NCI-H2029 treated with DMSO at 0.1 percent for 48 hours (cell line): ENCODE results near the gene GMPPA.
A peak's percentile ranks its signal among the peaks of the same experiment; 100 is the strongest.

Experiments
- DNase-seq: peaks from one replicate; lab custom pipeline; 2025; lab: John Stamatoyannopoulos, UW

The GMPPA gene

DNA sequence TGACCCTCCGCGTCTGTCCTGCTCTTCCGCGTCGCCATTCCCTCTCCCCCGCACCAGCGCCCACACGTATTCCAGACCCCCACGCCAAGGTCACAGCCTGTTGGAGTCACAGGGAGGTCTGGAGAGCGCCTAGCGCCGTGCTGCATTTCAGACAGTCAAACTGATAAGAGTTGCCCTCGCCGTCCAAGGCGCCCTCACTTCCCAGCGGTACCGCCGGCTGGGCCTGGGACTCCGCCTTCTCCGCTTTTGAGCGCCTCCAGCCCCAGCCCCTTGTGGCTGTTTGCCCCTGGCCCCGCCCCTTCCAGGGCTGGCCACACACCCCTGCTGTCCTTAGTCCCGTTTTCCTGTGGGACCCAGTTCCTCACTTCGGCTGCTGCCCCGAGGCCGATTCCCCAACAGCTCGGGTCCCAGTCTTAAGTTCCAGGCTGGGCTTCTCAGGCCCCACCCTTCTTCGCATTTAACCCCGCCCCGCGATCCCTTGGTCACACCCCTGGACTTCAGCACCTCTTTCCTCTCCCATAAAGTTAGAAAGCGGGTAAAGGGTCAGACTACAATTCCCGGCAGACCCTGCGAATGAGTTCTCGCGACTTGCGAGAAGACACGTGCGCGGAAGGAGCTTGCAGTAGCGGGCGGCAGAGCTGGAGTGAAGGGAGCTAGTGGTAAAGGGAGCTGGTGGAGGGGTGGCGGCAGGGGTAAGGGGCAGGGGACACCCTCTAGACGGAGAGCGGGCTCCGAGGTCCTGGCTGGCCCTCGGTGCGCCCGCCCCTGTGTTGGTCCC, at the start of gene GMPPA:
GMPPA (plus strand) TSS at position 612 of the 778 bp plus-strand sequence. CDS start 1,085 bp downstream, outside the sequence.
- peak; percentile 79 for DNase-seq

DNA sequence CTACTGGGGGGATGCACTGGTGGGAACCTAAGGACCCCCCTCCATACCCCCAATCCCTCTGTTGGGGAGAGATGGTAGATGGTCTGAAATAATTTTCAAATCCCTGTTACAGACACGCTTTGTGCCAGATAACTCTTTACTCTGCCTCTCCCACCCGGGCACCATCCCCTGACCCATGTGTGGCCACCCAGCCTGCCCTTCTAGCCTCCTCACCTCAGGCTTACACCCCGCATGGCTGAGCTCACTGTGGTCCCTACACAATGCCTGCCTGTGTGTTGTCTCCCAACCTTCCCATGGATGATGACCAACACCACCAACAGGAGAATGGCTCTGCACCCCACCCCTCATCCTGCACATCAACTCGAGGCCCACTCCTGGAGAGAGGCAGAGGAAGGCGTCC, 49.1 kb upstream of the GMPPA start:
- DNase-seq = no peak

- DNase-seq = no peak
Measured at GRCh38 chr2:219451661-219452360, 46.9 kb upstream of the GMPPA start.

- DNase-seq = no peak
Measured at GRCh38 chr2:219452361-219453317, 46.1 kb upstream of the GMPPA start.

GRCh38 chr2:219453671-219454590, 44.8 kb upstream of the GMPPA start:
- peak; percentile 38 for DNase-seq

DNA sequence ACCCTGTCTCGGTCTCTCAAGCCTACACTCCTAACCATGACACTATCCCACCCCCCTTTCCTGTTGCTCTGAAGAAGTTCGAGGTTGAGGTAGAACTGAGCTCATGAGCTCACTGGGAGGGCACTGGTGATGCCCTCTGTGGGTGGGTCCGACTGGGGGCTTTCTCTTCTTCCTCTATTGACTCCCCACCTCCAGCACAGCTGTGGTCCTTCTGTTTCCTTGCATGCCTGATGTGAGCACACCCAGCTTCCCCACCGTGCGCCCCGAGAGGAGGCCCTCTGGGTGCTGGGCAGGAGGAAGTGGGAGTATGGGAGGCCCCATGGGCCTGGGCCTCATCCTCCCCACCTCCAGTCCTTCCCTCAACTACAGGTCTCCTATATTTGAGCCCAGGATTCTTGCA, 43.1 kb upstream of the GMPPA start:
- no peak for DNase-seq

- DNase-seq = no peak
Measured at GRCh38 chr2:219457784-219458369, 40.8 kb upstream of the GMPPA start.

GRCh38 chr2:219458996-219459395, 39.7 kb upstream of the GMPPA start:
- DNase-seq = no peak

GRCh38 chr2:219459460-219460311, 39.0 kb upstream of the GMPPA start:
- no peak for DNase-seq

DNA sequence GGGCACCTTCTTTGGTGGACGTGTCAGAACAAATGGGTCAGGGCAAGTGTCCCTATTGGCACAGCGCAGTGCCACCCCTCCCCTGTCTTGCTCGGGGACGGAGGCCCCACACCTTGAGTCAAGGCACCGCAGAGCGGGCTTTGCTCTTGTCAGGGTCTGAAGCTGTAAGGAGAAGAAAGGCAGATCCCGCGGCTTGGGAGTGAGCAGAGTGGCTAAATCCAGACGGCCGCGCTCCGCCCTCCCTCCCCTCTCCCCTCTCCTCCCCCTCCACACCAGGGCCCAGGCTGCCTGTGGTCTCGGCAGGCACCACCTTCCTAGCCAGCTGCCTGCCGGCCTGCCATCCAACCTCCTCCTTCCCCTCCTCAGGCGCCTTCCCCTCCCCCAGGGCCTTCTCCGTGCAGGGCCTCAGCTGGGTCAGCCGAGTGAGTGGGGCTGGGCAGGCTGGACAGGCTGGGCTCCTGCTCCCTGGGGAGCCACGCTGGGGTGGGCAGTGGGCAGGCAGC, 38.2 kb upstream of the GMPPA start:
- no peak for DNase-seq

DNA sequence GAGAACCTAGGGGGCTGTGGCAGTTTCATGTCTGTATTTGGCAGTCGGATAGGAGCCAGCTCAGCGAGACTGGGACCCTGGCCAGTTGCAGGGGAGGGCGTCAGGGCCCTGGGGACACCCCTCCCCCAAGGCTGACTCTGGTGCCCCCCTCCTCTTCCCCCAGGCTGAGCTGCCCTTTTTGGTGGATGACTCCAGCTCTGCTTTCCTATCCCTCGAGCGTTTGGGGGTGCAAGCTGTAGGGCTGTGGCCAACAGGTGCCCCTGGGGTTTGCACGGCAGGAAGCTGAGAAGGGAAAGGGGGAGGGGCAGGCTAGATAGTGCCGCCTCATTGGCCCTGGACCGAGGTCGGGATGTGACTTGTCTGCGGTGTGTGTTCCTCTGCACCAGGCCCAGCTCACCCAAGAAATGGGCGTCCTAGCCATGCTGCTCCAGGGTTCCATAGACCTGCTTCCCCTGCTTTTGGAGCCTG, 37.6 kb upstream of the GMPPA start:
- DNase-seq = no peak

- DNase-seq = no peak
Measured at GRCh38 chr2:219461669-219462068, 37.0 kb upstream of the GMPPA start.

DNA sequence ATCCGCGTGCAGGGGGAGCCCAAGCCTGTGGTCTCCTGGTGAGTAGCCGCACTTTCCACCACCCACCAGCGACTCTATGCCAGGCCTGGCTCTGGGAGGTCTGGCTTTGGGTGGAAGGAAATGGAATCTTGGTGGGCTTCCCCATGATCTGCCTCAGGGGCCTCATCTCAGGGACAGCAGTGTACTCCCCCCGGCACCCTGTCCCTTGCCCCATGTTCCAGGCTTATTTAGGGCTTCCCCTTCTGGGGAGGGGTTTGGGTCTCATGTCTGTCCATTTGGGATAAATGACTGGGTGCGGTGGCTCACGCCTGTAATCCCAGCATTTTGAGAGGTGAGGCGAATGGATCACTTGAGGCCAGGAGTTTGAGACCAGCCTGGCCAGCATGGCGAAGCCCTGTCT, 36.3 kb upstream of the GMPPA start:
- no peak for DNase-seq

DNA sequence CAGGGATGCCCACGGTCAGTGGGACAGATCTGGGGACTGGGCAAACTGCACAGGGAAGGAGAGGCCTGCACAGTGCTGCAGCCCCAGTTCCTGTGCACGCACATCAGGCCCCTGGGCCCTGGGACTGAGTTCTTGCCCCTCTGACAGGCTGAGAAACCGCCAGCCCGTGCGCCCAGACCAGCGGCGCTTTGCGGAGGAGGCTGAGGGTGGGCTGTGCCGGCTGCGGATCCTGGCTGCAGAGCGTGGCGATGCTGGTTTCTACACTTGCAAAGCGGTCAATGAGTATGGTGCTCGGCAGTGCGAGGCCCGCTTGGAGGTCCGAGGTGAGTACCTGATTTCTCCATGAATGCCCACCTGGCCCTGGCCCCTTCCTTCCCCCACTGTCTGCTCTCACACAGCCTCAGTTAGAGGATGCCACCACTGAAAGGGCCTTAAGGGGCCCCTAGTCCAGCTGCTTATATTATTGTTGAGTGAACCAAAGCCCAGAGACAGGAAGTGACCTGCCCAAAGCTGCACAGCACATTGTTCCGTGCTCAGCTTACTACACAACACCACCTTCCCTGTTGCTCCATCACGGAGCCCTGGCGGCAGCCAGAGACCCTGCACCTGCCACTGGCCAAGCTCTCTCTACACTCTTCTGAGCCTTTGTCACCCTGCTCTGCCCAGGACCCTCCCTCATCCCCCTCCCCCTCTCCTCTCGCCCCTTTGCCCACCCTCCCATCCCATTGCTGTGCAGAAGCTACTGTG, 34.2 kb upstream of the GMPPA start:
- no peak for DNase-seq

DNA sequence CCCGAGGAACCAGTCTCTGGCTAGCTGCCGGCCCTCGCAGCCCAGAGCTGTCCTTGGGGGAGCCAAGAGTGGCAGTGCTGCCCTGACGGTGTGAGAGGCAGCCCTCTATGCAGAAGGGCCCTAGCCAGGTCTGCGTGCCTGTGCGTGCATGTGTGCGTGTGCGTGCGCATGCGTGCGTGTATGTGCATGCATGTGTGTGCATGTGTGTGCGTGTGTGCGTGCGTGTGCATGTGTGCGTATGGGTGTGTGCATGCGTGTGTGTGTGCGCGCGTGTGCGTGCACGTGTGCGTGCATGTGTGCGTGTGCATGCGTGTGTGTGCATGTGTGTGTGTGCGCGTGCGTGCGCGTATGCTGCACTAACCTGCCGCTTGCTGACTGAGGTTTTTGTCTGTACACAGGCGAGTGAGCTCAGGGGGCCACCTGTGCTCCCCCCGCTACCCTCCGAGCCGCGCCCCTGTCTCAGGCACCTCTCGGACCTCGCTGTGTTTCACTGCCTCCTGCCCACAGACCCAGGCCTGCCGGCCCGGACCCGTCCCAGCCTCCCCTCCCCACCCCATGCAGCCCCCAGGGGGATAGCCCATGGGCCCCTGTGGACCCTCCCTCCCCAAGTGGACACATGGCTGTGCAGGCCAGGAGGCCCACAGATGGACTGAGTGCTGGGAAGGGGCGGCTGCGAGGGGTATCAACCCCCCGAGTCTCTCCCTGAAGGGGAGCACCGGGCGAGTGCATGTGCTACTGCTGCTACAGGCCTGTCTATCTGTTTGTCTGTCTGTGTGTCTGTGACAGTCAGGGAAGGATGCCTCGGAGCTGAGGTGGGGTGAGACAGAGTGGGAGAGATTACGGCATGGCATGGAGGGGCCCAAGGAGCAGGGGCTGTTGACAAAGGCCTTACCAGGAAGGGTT, 32.8 kb upstream of the GMPPA start:
- no peak for DNase-seq

DNA sequence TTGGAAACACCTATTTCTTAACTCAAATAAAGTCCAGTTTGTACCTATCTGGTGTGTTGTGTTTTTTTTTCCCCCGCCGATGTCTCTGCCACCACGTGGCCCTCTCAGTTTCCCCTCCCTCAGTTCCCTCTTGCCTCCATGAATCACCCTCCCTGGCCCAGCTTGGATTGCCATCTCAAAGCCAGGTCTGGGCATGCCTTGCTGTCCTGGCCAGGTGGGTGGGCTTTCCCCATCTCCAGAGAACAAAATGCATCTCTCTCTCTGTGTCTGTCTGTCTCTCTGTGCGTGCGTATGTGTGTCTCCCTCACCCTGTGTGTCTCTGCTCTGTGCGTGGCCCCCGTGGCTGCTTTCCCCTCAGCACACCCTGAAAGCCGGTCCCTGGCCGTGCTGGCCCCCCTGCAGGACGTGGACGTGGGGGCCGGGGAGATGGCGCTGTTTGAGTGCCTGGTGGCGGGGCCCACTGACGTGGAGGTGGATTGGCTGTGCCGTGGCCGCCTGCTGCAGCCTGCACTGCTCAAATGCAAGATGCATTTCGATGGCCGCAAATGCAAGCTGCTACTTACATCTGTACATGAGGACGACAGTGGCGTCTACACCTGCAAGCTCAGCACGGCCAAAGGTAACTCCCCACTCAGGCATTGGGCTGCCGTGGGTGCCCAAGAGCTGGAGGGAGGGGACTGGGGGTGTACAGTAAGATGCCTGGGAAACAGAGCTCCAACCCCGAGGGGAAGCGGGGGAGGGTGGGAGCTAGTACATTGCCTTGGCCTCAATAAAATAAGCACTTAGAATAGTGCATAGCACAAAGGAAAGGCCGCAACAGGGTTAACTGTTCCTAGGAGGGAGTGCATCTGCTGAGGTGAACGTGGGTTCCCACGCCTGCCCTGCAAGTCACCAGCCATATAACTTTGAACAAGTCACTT, 31.6 kb upstream of the GMPPA start:
- no peak for DNase-seq

DNA sequence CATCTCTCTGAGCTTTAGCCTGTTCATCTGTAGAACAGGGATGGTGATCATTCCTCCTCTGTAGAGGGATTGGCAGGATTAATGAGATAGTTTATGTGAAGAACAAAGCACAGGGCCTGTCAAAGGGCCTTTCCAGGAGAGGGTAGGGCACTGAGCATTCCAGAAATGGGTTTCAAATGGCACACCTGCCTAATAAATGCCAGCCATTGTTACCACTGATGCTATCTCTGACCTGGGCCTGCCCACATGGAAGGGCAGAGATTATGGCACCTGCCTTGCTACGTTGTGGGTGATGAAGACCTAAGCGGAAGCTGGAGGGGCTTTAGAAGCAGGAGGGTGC, 31.0 kb upstream of the GMPPA start:
- no peak for DNase-seq
